Right cardiac atrium (tissue), 5 donors: Measurements from ENCODE around the gene PNLIP. TPM values are rescaled to one million over a fixed set of nuclear protein-coding genes. Genes with fewer than 3 reads are reported as not detected.

Experiments
- ATAC-seq, 2 donors: fragments of 200-7000 bp; cut with Tn5 transposase; one replicate each; pipeline versions ENCODE4 v1.8.0 to v1.9.1; 2020; ENCODE audit warnings: moderate library complexity in 2 of 2, mild to moderate bottlenecking in 1 of 2
- DNase-seq, 3 donors: peaks; one replicate each; pipeline ENCODE4 v3.0.0-alpha.2; 2020
- H3K27ac ChIP-seq: one replicate; pipeline ENCODE4 v1.5.1; 2013; ENCODE audit warnings: mild to moderate bottlenecking, low read length, control low read depth, moderate library complexity
- H3K27me3 ChIP-seq: one replicate; pipeline ENCODE4 v1.6.1; 2013; ENCODE audit not compliant: control insufficient read depth, insufficient read depth
- H3K4me1 ChIP-seq: one replicate; pipeline ENCODE4 v1.6.1; 2013; ENCODE audit warnings: low read length; ENCODE audit not compliant: control insufficient read depth, insufficient read depth
- H3K4me3 ChIP-seq: one replicate; pipeline ENCODE4 v1.5.1; 2013; ENCODE audit warnings: low read length, control low read depth
- H3K9me3 ChIP-seq: one replicate; pipeline ENCODE4 v1.6.1; 2013; ENCODE audit warnings: low read length; ENCODE audit not compliant: control insufficient read depth
- WGBS: extraction: QIAGEN DNeasy Blood & Tissue Kit; methylation state at CpG from one replicate; pipeline ENCODE4 v1.1.7; 2013; 5-methylcytosine and 5-hydroxymethylcytosine counted together
- intact Hi-C, 4 donors: fragments of 100-400 bp; cut with DNase I; formaldehyde crosslinking; loops; one replicate each; pipeline versions ENCODE4 v1.11.0 to v1.14.0; 2022 to 2023
- polyA plus RNA-seq: library from polyadenylated mRNA; stranded (reverse); fragments of 200-250 nt; gene quantifications from one replicate; pipeline ENCODE4 v1.2.3, GENCODE V29; 2013
- total RNA-seq, 4 donors: library from RNA; stranded (reverse); fragmentation: NEBNext Ultra II Directional; extraction: Animal tissue kit (Norgen Biotek cat#: 25700); gene quantifications; one replicate each; pipeline ENCODE4 v1.2.1, GENCODE V29; 2021
- donor health status: healthy with polysubstance abuse.
- donor health status: DM: no; HTN: yes; CAD: no.
- donor health status: DM: no; HTN: no; CAD: no.
- donor health status: DM: no; HTN: yes; CAD: no; lungs with severe emphysema.
- donor health status: DM: yes; HTN: yes; CAD: no.

PNLIP gene
- total and polyA plus RNA-seq, 5 donors: 0.39 TPM; not detected in 4

GRCh38 chr10:116574797-116575196 is 29.1 kb downstream of the PNLIP start:
- WGBS: 81% methylated on average over 3 of the region's 3 CpGs
- DNase-seq: no peak
- H3K4me1 ChIP-seq: no peaks in the 10 kb centered on the region
- no peak for ATAC-seq
- H3K4me3 ChIP-seq: no peak overlapping the region
- H3K27me3 ChIP-seq: no peaks in the 10 kb centered on the region
- intact Hi-C loops: no loop called here
- H3K27ac ChIP-seq: no peak overlapping the region
- no peaks in the 10 kb centered on the region for H3K9me3 ChIP-seq

- H3K9me3 ChIP-seq: no peaks in the 10 kb centered on the region
- H3K27ac ChIP-seq: no peak overlapping the region
- no peaks in the 10 kb centered on the region for H3K4me1 ChIP-seq
- ATAC-seq (no peak), DNase-seq (no peak)
- intact Hi-C loops: no loop called here
- 81% methylated on average over 8 of the region's 8 CpGs for WGBS
- H3K27me3 ChIP-seq: no peaks in the 10 kb centered on the region
- H3K4me3 ChIP-seq: no peak overlapping the region
These were observed 42.3 kb downstream of the PNLIP start for GRCh38 chr10:116587878-116588591.

GRCh38 chr10:116588995-116589394 is 43.3 kb downstream of the PNLIP start:
- DNase-seq (no peak), ATAC-seq (no peak)
- Histone ChIP-seq H3K4me1 (no peaks in the 10 kb centered on the region), H3K27ac (no peak overlapping the region), H3K9me3 (no peaks in the 10 kb centered on the region), H3K4me3 (no peak overlapping the region), H3K27me3 (no peaks in the 10 kb centered on the region)
- WGBS: 84% methylated on average over 2 of the region's 2 CpGs
- intact Hi-C loops: no loop called here

GRCh38 chr10:116589926-116590325 is 44.2 kb downstream of the PNLIP start:
- no peak for DNase-seq
- no peak overlapping the region for H3K27ac ChIP-seq
- intact Hi-C loops: no loop called here
- no peaks in the 10 kb centered on the region for H3K4me1 ChIP-seq
- H3K4me3 ChIP-seq: no peak overlapping the region
- H3K9me3 ChIP-seq: no peaks in the 10 kb centered on the region
- no peak for ATAC-seq
- H3K27me3 ChIP-seq: no peaks in the 10 kb centered on the region
- WGBS: 59% methylated on average over 2 of the region's 2 CpGs

GRCh38 chr10:116590590-116591444 is 45.1 kb downstream of the PNLIP start, which contains the start of gene PNLIPRP1:
Gene PNLIPRP1, plus strand, starts transcription at chr10:116590959. Its CDS starts 171 bp downstream, at chr10:116591130.
- no peaks in the 10 kb centered on the region for H3K27me3 ChIP-seq
- H3K9me3 ChIP-seq: no peaks in the 10 kb centered on the region
- no peak within 1 kb of the TSS for H3K27ac ChIP-seq
- DNase-seq: no peak
- intact Hi-C loops: no loop called here
- H3K4me1 ChIP-seq: no peaks in the 10 kb centered on the region
- no peak for ATAC-seq
- no peak within 1 kb of the TSS for H3K4me3 ChIP-seq
- 70% methylated on average over 9 of the region's 9 CpGs for WGBS

GRCh38 chr10:116593139-116593740 is 47.5 kb downstream of the PNLIP start:
- no peak for ATAC-seq
- H3K9me3 ChIP-seq: no peaks in the 10 kb centered on the region
- no peaks in the 10 kb centered on the region for H3K4me1 ChIP-seq
- no peak for DNase-seq
- no peak overlapping the region for H3K4me3 ChIP-seq
- intact Hi-C loops: no loop called here
- no peaks in the 10 kb centered on the region for H3K27me3 ChIP-seq
- WGBS: 89% methylated on average over 5 of the region's 5 CpGs
- H3K27ac ChIP-seq: no peak overlapping the region

- H3K9me3 ChIP-seq: no peaks in the 10 kb centered on the region
- no peak for ATAC-seq
- intact Hi-C loops: no loop called here
These were observed 48.8 kb downstream of the PNLIP start for GRCh38 chr10:116594525-116595035.

GRCh38 chr10:116596062-116596461 is 50.3 kb downstream of the PNLIP start:
- 79% methylated on average over 2 of the region's 2 CpGs for WGBS
- intact Hi-C loops: no loop called here

More at GRCh38 chr10:116594525-116595035, 48.8 kb downstream of the PNLIP start:
- H3K4me1 ChIP-seq: no peaks in the 10 kb centered on the region
- H3K4me3 ChIP-seq: no peak overlapping the region
- no peak overlapping the region for H3K27ac ChIP-seq
- H3K27me3 ChIP-seq: no peaks in the 10 kb centered on the region
- no peak for DNase-seq
- WGBS: 66% methylated on average over 7 of the region's 7 CpGs

GRCh38 chr10:116597543-116597942 is 51.8 kb downstream of the PNLIP start:
- H3K4me1 ChIP-seq: no peaks in the 10 kb centered on the region
- H3K9me3 ChIP-seq: no peaks in the 10 kb centered on the region
- intact Hi-C loops: no loop called here
- 82% methylated on average over 5 of the region's 5 CpGs for WGBS
- H3K27ac ChIP-seq: no peak overlapping the region
- H3K4me3 ChIP-seq: no peak overlapping the region
- ATAC-seq (no peak), DNase-seq (no peak)
- no peaks in the 10 kb centered on the region for H3K27me3 ChIP-seq

More at GRCh38 chr10:116596062-116596461, 50.3 kb downstream of the PNLIP start:
- Histone ChIP-seq H3K9me3 (no peaks in the 10 kb centered on the region), H3K27ac (no peak overlapping the region), H3K27me3 (no peaks in the 10 kb centered on the region), H3K4me3 (no peak overlapping the region), H3K4me1 (no peaks in the 10 kb centered on the region)
- DNase-seq: no peak
- no peak for ATAC-seq

- intact Hi-C loops: no loop called here
These were observed 52.6 kb downstream of the PNLIP start for GRCh38 chr10:116598329-116598728.

GRCh38 chr10:116599991-116600390 is 54.3 kb downstream of the PNLIP start:
- 53% methylated on average over 5 of the region's 5 CpGs for WGBS
- H3K27ac ChIP-seq: no peak overlapping the region
- DNase-seq (no peak), ATAC-seq (no peak)
- intact Hi-C loops: no loop called here
- no peak overlapping the region for H3K4me3 ChIP-seq
- no peaks in the 10 kb centered on the region for H3K27me3 ChIP-seq
- H3K4me1 ChIP-seq: no peaks in the 10 kb centered on the region
- no peaks in the 10 kb centered on the region for H3K9me3 ChIP-seq

More at GRCh38 chr10:116598329-116598728, 52.6 kb downstream of the PNLIP start:
- Histone ChIP-seq H3K9me3 (no peaks in the 10 kb centered on the region), H3K27ac (no peak overlapping the region), H3K4me1 (no peaks in the 10 kb centered on the region), H3K4me3 (no peak overlapping the region), H3K27me3 (no peaks in the 10 kb centered on the region)
- DNase-seq (no peak), ATAC-seq (no peak)
